Esophagus muscularis mucosa (tissue), 3 donors: Measurements from ENCODE around the gene SCLT1.

Experiments
- CTCF ChIP-seq, 3 experiments: fragments of 200-600 bp in 2 of 3; fragments of 450-650 bp in 1 of 3; sonication (generic) in 2 of 3; IDR thresholded peaks; one replicate each; pipeline ENCODE4 v1.5.1; 2017 to 2019; ENCODE audit warnings: antibody characterized with exemption in 3 of 3, mild to moderate bottlenecking in 2 of 3, moderate library complexity in 1 of 3
- EP300 ChIP-seq: sonication (generic); formaldehyde crosslinking; IDR thresholded peaks from one replicate; pipeline ENCODE4 v1.6.1; 2017; ENCODE audit warnings: antibody characterized with exemption

GRCh38 chr4:129111919-129112318 lies 18.6 kb upstream of the SCLT1 start:
- no peak for TF ChIP-seq CTCF (IDR thresholded peaks at IDR 0.05)
- no peak for TF ChIP-seq EP300
